Upper lobe of right lung (tissue), 1 donor: ENCODE results near the gene CNIH4. TPM values are rescaled to one million over a fixed set of nuclear protein-coding genes. Genes with fewer than 3 reads are reported as not detected.
"Not testable (repeated sequence)": the region's sequence is repeated elsewhere in the genome, so short reads cannot be mapped to it uniquely, and the experiment has no call there.

ENCODE experiments used
- ATAC-seq: fragments of 200-7000 bp; cut with Tn5 transposase; one replicate; pipeline ENCODE4 v1.9.1; 2020; ENCODE audit warnings: mild to moderate bottlenecking, moderate library complexity
- DNase-seq: peaks from one replicate; pipeline ENCODE4 v3.0.0-alpha.2; 2020
- H3K27ac ChIP-seq: fragments of 200-600 bp; one replicate; pipeline ENCODE4 v1.8.0; 2022
- H3K27me3 ChIP-seq: fragments of 200-600 bp; one replicate; pipeline ENCODE4 v1.8.0; 2022; ENCODE audit warnings: mild to moderate bottlenecking
- H3K36me3 ChIP-seq: fragments of 200-600 bp; one replicate; pipeline ENCODE4 v1.8.0; 2022
- H3K4me1 ChIP-seq: fragments of 200-600 bp; one replicate; pipeline ENCODE4 v1.8.0; 2022
- H3K4me3 ChIP-seq: fragments of 200-600 bp; one replicate; pipeline ENCODE4 v1.8.0; 2022; ENCODE audit warnings: mild to moderate bottlenecking
- H3K9me3 ChIP-seq: fragments of 200-600 bp; one replicate; pipeline ENCODE4 v1.8.0; 2022
- intact Hi-C: fragments of 100-400 bp; cut with DNase I; formaldehyde crosslinking; loops from one replicate; pipeline ENCODE4 v1.11.0; 2022
- long read RNA-seq: library from polyadenylated mRNA; unstranded; transcript quantifications from one replicate; pipeline ENCODE4 v2.0.0, GENCODE V29; 2021
- total RNA-seq: library from RNA; stranded (reverse); fragmentation: NEBNext Ultra II Directional; extraction: Animal tissue kit (Norgen Biotek cat#: 25700); gene quantifications from one replicate; pipeline ENCODE4 v1.2.1, GENCODE V29; 2021
- TF ChIP-seq, protein P1 (sequence below): fragments of 200-600 bp; IDR thresholded peaks from one replicate; pipeline ENCODE4 v1.8.0; 2022; ENCODE audit warnings: antibody characterized with exemption
- donor health status: DM: no; HTN: yes; CAD: no; lungs with severe emphysema.

The CNIH4 gene
- total RNA-seq = 76.6 TPM
- long read RNA-seq, full-length matches to known transcripts = 69 of 104 reads
- long read RNA-seq, partial matches to known transcripts = 6 of 104 reads
- long read RNA-seq, other reads (novel, unspliced or antisense) = 29 of 104 reads

DNA sequence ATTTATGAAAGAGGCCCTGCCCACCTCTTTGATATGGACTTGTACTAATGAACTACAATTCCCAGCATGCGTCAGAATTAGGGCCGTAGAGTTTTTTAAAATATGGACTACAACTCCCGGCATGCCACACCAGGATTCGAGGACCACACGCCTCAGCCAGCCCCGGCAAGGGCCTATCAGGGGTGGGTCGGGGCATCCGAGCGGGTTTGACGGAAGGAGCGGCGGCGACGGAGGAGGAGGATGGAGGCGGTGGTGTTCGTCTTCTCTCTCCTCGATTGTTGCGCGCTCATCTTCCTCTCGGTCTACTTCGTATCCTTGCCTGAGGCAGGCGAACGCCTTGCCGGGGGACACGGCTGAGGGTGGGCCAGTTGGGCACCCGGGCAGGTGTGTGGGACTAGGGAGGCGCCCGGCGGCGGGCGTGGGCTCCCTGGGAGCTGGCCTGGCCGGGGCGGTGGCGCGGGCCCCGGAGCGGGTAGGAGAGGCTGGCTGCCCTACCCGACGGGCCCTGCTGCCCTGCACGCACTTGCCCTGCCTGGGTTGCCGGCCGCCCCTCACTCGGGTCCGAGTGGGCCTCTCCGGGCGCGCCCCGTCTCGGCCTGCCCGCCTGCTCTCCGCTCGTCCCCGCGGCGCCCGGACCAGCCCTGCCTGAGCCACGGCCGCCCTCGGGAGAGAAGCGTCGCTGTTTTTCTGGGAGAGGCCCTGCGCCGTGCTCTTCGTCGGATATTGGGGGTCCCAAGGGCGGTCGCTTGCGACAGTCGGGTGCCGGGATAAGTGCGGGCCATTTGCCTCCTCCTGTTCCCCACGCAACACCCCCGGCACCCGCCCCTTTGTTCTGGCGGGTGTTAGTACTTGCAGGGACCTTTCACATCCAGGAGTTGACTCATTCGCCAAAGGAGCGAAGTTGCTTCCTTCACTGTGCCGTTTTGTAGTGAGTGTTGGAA is at the start of gene CNIH4:
Gene CNIH4, plus strand, starts transcription at position 195 of the 941 bp plus-strand sequence. Its CDS starts 46 bp downstream, at position 241.
- intact Hi-C loops = no loop called here
- TF ChIP-seq, protein P1, sequence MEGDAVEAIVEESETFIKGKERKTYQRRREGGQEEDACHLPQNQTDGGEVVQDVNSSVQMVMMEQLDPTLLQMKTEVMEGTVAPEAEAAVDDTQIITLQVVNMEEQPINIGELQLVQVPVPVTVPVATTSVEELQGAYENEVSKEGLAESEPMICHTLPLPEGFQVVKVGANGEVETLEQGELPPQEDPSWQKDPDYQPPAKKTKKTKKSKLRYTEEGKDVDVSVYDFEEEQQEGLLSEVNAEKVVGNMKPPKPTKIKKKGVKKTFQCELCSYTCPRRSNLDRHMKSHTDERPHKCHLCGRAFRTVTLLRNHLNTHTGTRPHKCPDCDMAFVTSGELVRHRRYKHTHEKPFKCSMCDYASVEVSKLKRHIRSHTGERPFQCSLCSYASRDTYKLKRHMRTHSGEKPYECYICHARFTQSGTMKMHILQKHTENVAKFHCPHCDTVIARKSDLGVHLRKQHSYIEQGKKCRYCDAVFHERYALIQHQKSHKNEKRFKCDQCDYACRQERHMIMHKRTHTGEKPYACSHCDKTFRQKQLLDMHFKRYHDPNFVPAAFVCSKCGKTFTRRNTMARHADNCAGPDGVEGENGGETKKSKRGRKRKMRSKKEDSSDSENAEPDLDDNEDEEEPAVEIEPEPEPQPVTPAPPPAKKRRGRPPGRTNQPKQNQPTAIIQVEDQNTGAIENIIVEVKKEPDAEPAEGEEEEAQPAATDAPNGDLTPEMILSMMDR = no peak
- Histone ChIP-seq H3K36me3 (peaks cover 4% of the 10 kb centered on the region), H3K27ac (peak within 1 kb of the TSS; percentile 88), H3K9me3 (no peaks in the 10 kb centered on the region), H3K27me3 (no peaks in the 10 kb centered on the region), H3K4me1 (peaks cover 33% of the 10 kb centered on the region), H3K4me3 (peak within 1 kb of the TSS; percentile 87)
- peak; percentile 96 for DNase-seq
- peak; percentile 98 for ATAC-seq

DNA sequence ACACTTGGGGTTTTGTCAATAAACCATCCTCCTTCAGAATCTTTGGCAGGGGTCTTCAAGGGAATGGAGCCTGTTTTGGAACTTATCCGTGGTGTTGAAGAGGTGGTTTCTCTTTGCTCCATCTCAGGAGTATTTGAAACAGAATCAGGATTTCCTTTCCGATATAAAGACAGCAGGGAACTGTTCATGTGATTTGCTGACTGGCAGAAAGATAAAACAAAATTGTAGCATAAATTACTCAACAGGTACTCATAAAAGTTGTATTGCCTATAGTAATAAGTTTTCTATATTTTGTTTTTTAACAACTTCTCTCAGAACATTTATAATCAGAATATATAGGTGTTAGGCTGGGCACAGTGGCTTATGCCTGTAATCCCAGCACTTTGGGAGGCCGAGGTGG is 48.6 kb upstream of the CNIH4 start:
- Histone ChIP-seq H3K9me3 (no peaks in the 10 kb centered on the region), H3K36me3 (peaks cover 93% of the 10 kb centered on the region), H3K4me1 (no peaks in the 10 kb centered on the region), H3K27me3 (no peaks in the 10 kb centered on the region), H3K27ac (no peak overlapping the region), H3K4me3 (no peak overlapping the region)
- ATAC-seq (no peak), DNase-seq (no peak)
- TF ChIP-seq, protein P1 = no peak
- intact Hi-C loops = no loop called here

DNA sequence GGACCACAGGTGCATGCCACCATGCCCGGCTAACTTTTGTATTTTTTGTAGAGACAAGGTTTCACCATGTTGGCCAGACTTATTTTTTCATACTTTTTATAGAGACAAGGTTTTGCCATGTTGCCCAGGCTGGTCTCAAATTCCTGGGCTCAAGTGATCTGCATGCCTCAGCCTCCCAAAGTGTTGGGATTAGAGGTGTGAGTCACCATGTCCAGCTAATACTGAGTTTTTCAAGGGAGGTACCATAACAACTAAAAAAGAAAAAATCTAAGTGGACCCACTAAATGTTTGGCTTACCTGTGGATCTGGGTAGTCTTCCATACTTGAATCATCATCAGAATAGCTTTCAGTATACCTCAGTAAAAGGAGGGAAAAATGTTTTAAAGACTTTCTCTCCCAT is 45.2 kb upstream of the CNIH4 start:
- ATAC-seq, intact Hi-C loops, H3K27me3 ChIP-seq, DNase-seq, H3K4me3 ChIP-seq, H3K4me1 ChIP-seq, H3K27ac ChIP-seq, H3K9me3 ChIP-seq: not testable (repeated sequence)
- H3K36me3 ChIP-seq = peaks cover 93% of the 10 kb centered on the region

DNA sequence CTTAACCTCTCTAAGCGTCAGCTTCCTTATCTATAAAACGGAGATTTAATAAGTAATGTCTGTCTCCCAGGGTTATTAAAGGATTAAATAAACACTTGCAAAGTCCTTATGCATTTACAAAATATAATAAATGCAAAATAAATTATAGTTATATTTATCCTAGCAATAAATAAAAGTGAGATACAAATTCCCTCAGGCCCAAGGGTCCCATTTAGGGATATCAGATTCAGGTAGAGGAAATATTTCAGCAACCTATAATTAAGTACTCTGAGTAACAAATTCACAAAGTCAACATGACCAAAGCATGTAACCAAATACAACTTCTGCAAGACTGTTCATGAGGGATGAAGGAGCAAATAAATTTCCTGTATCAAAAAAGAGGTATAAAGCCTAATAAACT is 44.7 kb upstream of the CNIH4 start:
- Histone ChIP-seq H3K4me1 (peaks cover 2% of the 10 kb centered on the region), H3K9me3 (no peaks in the 10 kb centered on the region), H3K36me3 (peaks cover 93% of the 10 kb centered on the region), H3K27ac (no peak overlapping the region), H3K27me3 (no peaks in the 10 kb centered on the region), H3K4me3 (no peak overlapping the region)
- intact Hi-C loops = no loop called here
- ATAC-seq (no peak), DNase-seq (no peak)
- TF ChIP-seq, protein P1 = no peak

DNA sequence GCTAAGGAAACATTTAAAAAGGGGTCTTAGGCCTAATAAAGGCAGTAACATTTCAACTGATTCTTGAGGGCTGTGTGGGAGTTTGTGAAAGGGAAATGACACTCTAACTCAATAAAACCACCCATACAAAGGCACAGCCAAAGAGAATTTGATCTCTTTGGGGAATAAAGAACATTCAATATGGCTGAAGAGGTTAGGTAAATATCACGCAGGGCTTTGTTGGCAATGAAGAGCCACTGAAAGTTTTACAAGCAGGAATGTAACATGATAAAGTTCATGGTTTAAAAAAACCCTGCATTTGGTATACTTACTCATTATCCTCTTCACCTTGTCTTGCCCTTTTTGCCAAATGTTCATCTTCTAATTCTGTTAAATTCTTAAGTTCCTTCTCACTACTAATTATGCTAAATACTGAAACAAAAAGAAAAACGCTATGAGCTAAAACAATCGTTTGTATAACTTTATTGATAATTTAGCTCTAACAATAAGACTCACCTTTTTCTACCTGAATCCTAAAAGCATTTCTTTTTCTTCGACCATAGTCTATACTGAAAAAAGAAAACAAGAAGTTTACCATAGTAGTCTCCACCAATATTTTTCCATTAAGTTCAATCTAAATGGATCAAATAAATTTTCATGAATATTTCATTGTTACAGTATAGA is 39.2 kb upstream of the CNIH4 start:
- no peak for DNase-seq

More for the DNA sequence above, 39.2 kb upstream of the CNIH4 start:
- ATAC-seq = peak; percentile 27
- Histone ChIP-seq H3K9me3 (no peaks in the 10 kb centered on the region), H3K27me3 (no peaks in the 10 kb centered on the region), H3K4me3 (no peak overlapping the region), H3K36me3 (peaks cover 59% of the 10 kb centered on the region), H3K4me1 (peaks cover 4% of the 10 kb centered on the region), H3K27ac (peak overlapping the region; percentile 0)
- TF ChIP-seq, protein P1 = no peak
- intact Hi-C loops = no loop called here
